OCI-LY3 (cell line): ENCODE measurements around the gene SYNE1.

ENCODE experiments used
- H2AFZ ChIP-seq: fragments of 200-600, 300-600 bp; shearing (Covaris generic); 2 replicates; pipeline ENCODE4 v1.6.0; 2014; ENCODE audit warnings: antibody characterized with exemption, low read depth, low read length
- H3K27ac ChIP-seq: fragments of 200-600, 300-600 bp; sonication (generic); 2 replicates; pipeline ENCODE4 v1.5.1; 2014; ENCODE audit warnings: mild to moderate bottlenecking, low read length, moderate library complexity, mixed read lengths
- H3K27me3 ChIP-seq: fragments of 200-600, 300-600 bp; sonication (generic); 2 replicates; pipeline ENCODE4 v1.6.1; 2014; ENCODE audit warnings: low read depth, low read length, mixed read lengths
- H3K36me3 ChIP-seq: fragments of 200-600, 300-600 bp; sonication (generic); replicated peaks from 2 replicates; pipeline ENCODE3; 2014; ENCODE audit warnings: low read depth, low read length, mixed read lengths
- H3K4me1 ChIP-seq: fragments of 300-600, 200-600 bp; sonication (generic); 2 replicates; pipeline ENCODE4 v1.6.1; 2014; ENCODE audit warnings: low read length, mixed read lengths
- H3K4me2 ChIP-seq: fragments of 200-600, 300-600 bp; sonication (generic); 2 replicates; pipeline ENCODE4 v1.6.1; 2014; ENCODE audit warnings: low read length, mixed read lengths
- H3K4me3 ChIP-seq: fragments of 300-600, 200-600 bp; sonication (generic); 2 replicates; pipeline ENCODE4 v1.5.1; 2014; ENCODE audit warnings: antibody characterized with exemption, mild to moderate bottlenecking, low read length, moderate library complexity
- H3K79me2 ChIP-seq: fragments of 300-600, 200-600 bp; shearing (Covaris generic); 2 replicates; pipeline ENCODE4 v1.6.1; 2014; ENCODE audit warnings: mild to moderate bottlenecking, low read length, mixed read lengths
- H3K9ac ChIP-seq: fragments of 300-600, 200-600 bp; shearing (Covaris generic); 2 replicates; pipeline ENCODE4 v1.6.0; 2014; ENCODE audit warnings: mild to moderate bottlenecking, low read length, moderate library complexity
- H3K9me3 ChIP-seq: fragments of 200-600, 300-600 bp; shearing (Covaris generic); 2 replicates; pipeline ENCODE4 v1.6.1; 2014; ENCODE audit warnings: low read length, mixed read lengths; ENCODE audit not compliant: insufficient read depth
- H4K20me1 ChIP-seq: fragments of 200-600, 300-600 bp; sonication (generic); 2 replicates; pipeline ENCODE4 v1.6.1; 2016; ENCODE audit warnings: low read length, mixed read lengths; ENCODE audit not compliant: insufficient read depth
- CTCF ChIP-seq: fragments of 200-600, 300-600 bp; sonication (generic); IDR thresholded peaks from 2 replicates; pipeline ENCODE4 v1.5.1; 2014; ENCODE audit warnings: antibody characterized with exemption, low read length, low read depth
- EZH2phosphoT487 ChIP-seq: fragments of 200-600 bp; shearing (Covaris generic); IDR thresholded peaks from 2 replicates; pipeline ENCODE4 v1.6.1; 2018; ENCODE audit warnings: antibody characterized with exemption, mixed run types, low read depth

The SYNE1 gene

GRCh38 chr6:152364866-152365265, 272.3 kb downstream of the SYNE1 start:
- Histone ChIP-seq H3K27ac (no peak overlapping the region), H3K27me3 (no peaks in the 10 kb centered on the region; the same call in 1 of the 2 replicates), H3K4me3 (no peak overlapping the region), H3K4me2 (no peak overlapping the region), H3K9me3 (no peaks in the 10 kb centered on the region), H4K20me1 (no peaks in the 10 kb centered on the region), H3K36me3 (no peaks in the 10 kb centered on the region), H3K9ac (no peak overlapping the region), H2AFZ (no peak overlapping the region), H3K4me1 (no peaks in the 10 kb centered on the region), H3K79me2 (no peaks in the 10 kb centered on the region)
- TF ChIP-seq CTCF (no peak), EZH2phosphoT487 (no peak)

GRCh38 chr6:152360034-152360433, 277.1 kb downstream of the SYNE1 start:
- no peaks in the 10 kb centered on the region for H3K79me2 ChIP-seq
- H3K9me3 ChIP-seq, result no peaks in the 10 kb centered on the region
- no peak overlapping the region for H3K4me2 ChIP-seq
- H4K20me1 ChIP-seq, result no peaks in the 10 kb centered on the region
- no peaks in the 10 kb centered on the region for H3K36me3 ChIP-seq
- H3K27me3 ChIP-seq, result no peaks in the 10 kb centered on the region; the same call in 1 of the 2 replicates
- no peak overlapping the region for H3K27ac ChIP-seq
- no peak overlapping the region for H3K4me3 ChIP-seq
- TF ChIP-seq CTCF (no peak), EZH2phosphoT487 (no peak)
- no peaks in the 10 kb centered on the region for H3K4me1 ChIP-seq
- H3K9ac ChIP-seq, result no peak overlapping the region
- H2AFZ ChIP-seq, result no peak overlapping the region

DNA sequence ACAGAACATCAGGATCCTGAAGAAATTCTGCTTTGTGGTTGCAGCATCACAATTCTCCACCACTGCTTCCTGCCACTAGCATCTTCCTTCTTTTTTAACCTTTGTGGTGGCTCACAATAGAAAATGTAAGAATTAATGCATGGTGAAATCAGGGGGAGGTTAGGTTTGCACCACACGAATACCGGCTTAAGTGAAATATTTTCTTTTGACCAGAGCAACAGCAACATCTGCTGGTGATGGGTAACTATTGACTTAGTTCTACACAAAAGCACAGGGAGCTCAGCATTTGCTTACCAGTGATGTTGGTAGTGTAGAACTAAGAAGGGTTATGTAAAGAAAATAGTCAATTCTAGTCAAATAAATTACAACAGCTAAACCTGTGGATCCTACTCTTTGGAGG, 280.5 kb downstream of the SYNE1 start:
- Histone ChIP-seq H3K27ac (no peak overlapping the region), H3K27me3 (no peaks in the 10 kb centered on the region; the same call in 1 of the 2 replicates), H3K79me2 (no peaks in the 10 kb centered on the region), H3K4me2 (no peak overlapping the region), H3K4me3 (no peak overlapping the region), H2AFZ (no peak overlapping the region), H3K36me3 (no peaks in the 10 kb centered on the region), H3K9ac (no peak overlapping the region), H4K20me1 (no peaks in the 10 kb centered on the region), H3K9me3 (no peaks in the 10 kb centered on the region), H3K4me1 (peaks cover 5% of the 10 kb centered on the region; the same call in 1 of the 2 replicates)
- TF ChIP-seq EZH2phosphoT487, result no peak
- TF ChIP-seq CTCF, result peak; percentile 53

DNA sequence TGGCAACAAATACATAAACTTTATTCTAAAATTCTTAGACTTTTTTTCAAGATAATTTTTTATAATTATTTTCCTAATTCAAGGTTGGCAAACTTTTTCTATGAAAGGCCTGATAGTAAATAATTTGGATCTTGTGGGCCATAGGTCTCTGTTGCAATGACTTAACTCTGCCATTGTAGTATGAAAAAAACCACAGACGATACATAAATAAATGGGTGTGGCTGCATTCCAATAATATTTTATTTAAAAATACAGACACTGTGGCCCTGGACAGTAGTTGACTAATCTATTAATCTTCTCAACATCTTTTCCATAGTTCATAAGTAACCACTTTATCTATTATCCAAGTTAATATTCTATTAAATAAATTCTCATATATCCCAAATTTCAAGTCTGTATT, 281.1 kb downstream of the SYNE1 start:
- Histone ChIP-seq H3K36me3 (no peaks in the 10 kb centered on the region), H3K9me3 (no peaks in the 10 kb centered on the region), H3K4me2 (no peak overlapping the region), H2AFZ (no peak overlapping the region), H4K20me1 (no peaks in the 10 kb centered on the region), H3K4me1 (peaks cover 5% of the 10 kb centered on the region; the same call in 1 of the 2 replicates), H3K27ac (no peak overlapping the region), H3K27me3 (no peaks in the 10 kb centered on the region; the same call in 1 of the 2 replicates), H3K9ac (no peak overlapping the region), H3K79me2 (no peaks in the 10 kb centered on the region), H3K4me3 (no peak overlapping the region)
- TF ChIP-seq EZH2phosphoT487 (no peak), CTCF (no peak)
